IMR-90 (cell line): ENCODE results near the gene PIAS4. TPM values are rescaled to one million over a fixed set of nuclear protein-coding genes. Genes with fewer than 3 reads are reported as not detected.
A peak's percentile ranks its signal among the peaks of the same experiment; 100 is the strongest.

ENCODE experiments used
- ATAC-seq: fragments of 200-7000 bp; cut with Tn5 transposase; 2 replicates; pipeline ENCODE4 v1.9.1; 2020; ENCODE audit warnings: low read depth, mild to moderate bottlenecking, moderate library complexity
- BruUV-seq: library from RNA; stranded (reverse); fragments of 400-500 nt; replicated peaks from 2 replicates; lab custom pipeline; 2021; lab: Mats Ljungman, UMichigan
- CTCF ChIA-PET: fragments of 300-600 bp; formaldehyde crosslinking; extraction: SDS; loops from one replicate; lab custom pipeline; 2021; ENCODE audit warnings: antibody characterized with exemption; lab: Yijun Ruan, JAX
- POLR2A ChIA-PET: fragments of 300-600 bp; sonication (Branson Sonifier 250); formaldehyde crosslinking; loops from one replicate; lab custom pipeline; 2022; ENCODE audit warnings: antibody characterized with exemption; ENCODE audit not compliant: unreplicated experiment; lab: Charles Lee
- DNase-seq: peaks from one replicate; pipeline ENCODE4 v3.0.0; 2013
- H2AFZ ChIP-seq: replicated peaks from 2 replicates; pipeline ENCODE3; 2013; ENCODE audit warnings: low read length, mild to moderate bottlenecking; ENCODE audit not compliant: poor library complexity
- H2AK5ac ChIP-seq: 2 replicates; pipeline ENCODE4 v1.6.1; 2013; ENCODE audit warnings: low read depth, low read length, inconsistent platforms
- H2AK9ac ChIP-seq: replicated peaks from 2 replicates; pipeline ENCODE3; 2013; ENCODE audit warnings: mild to moderate bottlenecking, low read depth, low read length, moderate library complexity; ENCODE audit not compliant: poor library complexity
- H2BK120ac ChIP-seq: 2 replicates; pipeline ENCODE4 v1.6.1; 2013; ENCODE audit warnings: low read depth, low read length, inconsistent platforms
- H2BK15ac ChIP-seq: 3 replicates; pipeline ENCODE4 v1.6.1; 2013; ENCODE audit warnings: low read depth, low read length, inconsistent platforms
- H2BK20ac ChIP-seq: 2 replicates; pipeline ENCODE4 v1.6.1; 2013; ENCODE audit warnings: low read depth, mild to moderate bottlenecking, inconsistent platforms, low read length, moderate library complexity
- H2BK5ac ChIP-seq: 2 replicates; pipeline ENCODE4 v1.6.1; 2013; ENCODE audit warnings: mild to moderate bottlenecking, low read depth, low read length, inconsistent platforms; ENCODE audit not compliant: poor library complexity, severe bottlenecking
- H3K14ac ChIP-seq: replicated peaks from 2 replicates; pipeline ENCODE4 v1.6.1; 2013; ENCODE audit warnings: low read depth, low read length, inconsistent platforms
- H3K18ac ChIP-seq: 2 replicates; pipeline ENCODE4 v1.6.1; 2013; ENCODE audit warnings: low read depth, low read length, control low read depth
- H3K23ac ChIP-seq: 2 replicates; pipeline ENCODE4 v1.6.1; 2013; ENCODE audit warnings: low read depth, low read length, inconsistent platforms
- H3K27ac ChIP-seq: 2 replicates; pipeline ENCODE4 v1.5.1; 2013; ENCODE audit warnings: mild to moderate bottlenecking, control low read depth, low read length; ENCODE audit not compliant: insufficient read depth
- H3K27me3 ChIP-seq: 2 replicates; pipeline ENCODE4 v1.6.1; 2013; ENCODE audit warnings: low read length; ENCODE audit not compliant: control insufficient read depth, insufficient read depth
- H3K36me3 ChIP-seq: 2 replicates; pipeline ENCODE4 v1.6.1; 2013; ENCODE audit warnings: low read length, mixed read lengths; ENCODE audit not compliant: control insufficient read depth, insufficient read depth
- H3K4ac ChIP-seq: 2 replicates; pipeline ENCODE4 v1.6.1; 2013; ENCODE audit warnings: low read depth, low read length, inconsistent platforms
- H3K4me1 ChIP-seq: 2 replicates; pipeline ENCODE4 v1.6.1; 2013; ENCODE audit warnings: low read length, mixed read lengths; ENCODE audit not compliant: control insufficient read depth, insufficient read depth
- H3K4me2 ChIP-seq: 2 replicates; pipeline ENCODE4 v1.6.1; 2013; ENCODE audit warnings: low read depth, mild to moderate bottlenecking, control low read depth, low read length, moderate library complexity
- H3K4me3 ChIP-seq: 2 replicates; pipeline ENCODE4 v1.5.1; 2013; ENCODE audit warnings: low read depth, mild to moderate bottlenecking, control low read depth, low read length, moderate library complexity; ENCODE audit not compliant: insufficient read depth
- H3K56ac ChIP-seq: 2 replicates; pipeline ENCODE4 v1.6.1; 2013; ENCODE audit warnings: low read length, inconsistent platforms; ENCODE audit not compliant: insufficient read depth; ENCODE audit errors: extremely low read depth
- H3K79me1 ChIP-seq, 2 experiments: 2 replicates each; pipeline ENCODE4 v1.6.1; 2013; ENCODE audit warnings: low read length in 2 of 2, inconsistent platforms in 1 of 2, low read depth in 1 of 2
- H3K9ac ChIP-seq: 2 replicates; pipeline ENCODE4 v1.6.1; 2013; ENCODE audit warnings: low read depth, low read length, control low read depth
- H3K9me1 ChIP-seq: 2 replicates; pipeline ENCODE4 v1.6.1; 2013; ENCODE audit warnings: low read length, inconsistent platforms; ENCODE audit not compliant: insufficient read depth
- H3K9me3 ChIP-seq: 2 replicates; pipeline ENCODE4 v1.6.1; 2013; ENCODE audit warnings: low read length; ENCODE audit not compliant: control insufficient read depth, insufficient read depth
- H4K20me1 ChIP-seq: 2 replicates; pipeline ENCODE4 v1.6.1; 2013; ENCODE audit warnings: low read length, inconsistent platforms; ENCODE audit not compliant: insufficient read depth
- H4K5ac ChIP-seq: 2 replicates; pipeline ENCODE4 v1.6.1; 2013; ENCODE audit warnings: mild to moderate bottlenecking, low read depth, low read length, control low read depth
- H4K8ac ChIP-seq, 2 experiments: 2 replicates each; pipeline ENCODE4 v1.6.1; 2013; ENCODE audit warnings: low read depth in 2 of 2, low read length in 2 of 2, control low read depth in 1 of 2, inconsistent platforms in 1 of 2
- H4K91ac ChIP-seq: 2 replicates; pipeline ENCODE4 v1.6.1; 2013; ENCODE audit warnings: low read depth, low read length, inconsistent platforms; ENCODE audit not compliant: insufficient read depth
- BHLHE40 ChIP-seq: fragments of 150-350 bp; IDR thresholded peaks from 2 replicates; pipeline ENCODE4 v1.6.1; 2016; ENCODE audit warnings: mild to moderate bottlenecking, low read depth, low read length
- CEBPB ChIP-seq: IDR thresholded peaks from 2 replicates; pipeline ENCODE4 v1.6.1; 2012; ENCODE audit warnings: low read depth, low read length, improper control_type of control experiment
- CTCF ChIP-seq: conservative IDR thresholded peaks from 2 replicates; pipeline ENCODE4 v1.5.1; 2012; ENCODE audit warnings: mild to moderate bottlenecking, low read depth, low read length, improper control_type of control experiment
- FOS ChIP-seq: fragments of 150-350 bp; IDR thresholded peaks from 2 replicates; pipeline ENCODE4 v1.6.1; 2016; ENCODE audit warnings: low read depth, low read length
- MAFK ChIP-seq: IDR thresholded peaks from 2 replicates; pipeline ENCODE4 v1.6.1; 2012; ENCODE audit warnings: low read depth, low read length, improper control_type of control experiment
- MAZ ChIP-seq: IDR thresholded peaks from 2 replicates; pipeline ENCODE4 v1.6.1; 2012; ENCODE audit warnings: low read depth, mild to moderate bottlenecking, low read length, improper control_type of control experiment, moderate library complexity, borderline replicate concordance
- MXI1 ChIP-seq: IDR thresholded peaks from 2 replicates; pipeline ENCODE4 v1.6.1; 2012; ENCODE audit warnings: low read depth, mild to moderate bottlenecking, low read length, moderate library complexity, borderline replicate concordance
- RCOR1 ChIP-seq: IDR thresholded peaks from 2 replicates; pipeline ENCODE4 v1.6.1; 2012; ENCODE audit warnings: mild to moderate bottlenecking, low read length, improper control_type of control experiment; ENCODE audit not compliant: insufficient replicate concordance
- SMC3 ChIP-seq: fragments of 150-350 bp; IDR thresholded peaks from 2 replicates; pipeline ENCODE4 v1.6.1; 2016; ENCODE audit warnings: low read depth, mild to moderate bottlenecking, antibody characterized with exemption, low read length, moderate library complexity
- USF2 ChIP-seq: fragments of 150-350 bp; IDR thresholded peaks from 2 replicates; pipeline ENCODE4 v1.6.1; 2017; ENCODE audit warnings: mild to moderate bottlenecking, antibody characterized with exemption, low read length, low read depth
- WGBS, 2 experiments: methylation state at CpG; one replicate each; pipeline versions ENCODE4 v1.1.5 to v1.1.7; 2013; ENCODE audit warnings: missing lambda C conversion rate in 2 of 2; ENCODE audit not compliant: insufficient read length in 1 of 2; ENCODE audit errors: extremely low coverage in 2 of 2; 5-methylcytosine and 5-hydroxymethylcytosine counted together
- dilution Hi-C: fragments of 300-500 bp; cut with HindIII; formaldehyde crosslinking; loops from one replicate; pipeline ENCODE4 v1.14.3; 2018; ENCODE audit warnings: low sequenced_read_pairs; ENCODE audit not compliant: unreplicated experiment
- in situ Hi-C: fragments of 300-500 bp; cut with MboI; formaldehyde crosslinking; loops from 3 replicates; pipeline ENCODE4 v1.14.3; 2019; ENCODE audit warnings: low sequenced_read_pairs, inconsistent platforms, mixed read lengths
- intact Hi-C: fragments of 100-400 bp; cut with micrococcal nuclease; formaldehyde crosslinking; loops from 2 replicates; pipeline ENCODE4 v1.10.0; 2022
- polyA plus RNA-seq, 3 experiments: library from polyadenylated mRNA; depleted of rRNA; stranded (reverse); fragments of >200 nt; gene quantifications; 2 replicates each; pipeline ENCODE4 v1.2.3, GENCODE V29; 2012; ENCODE audit warnings: low replicate concordance in 1 of 3
- total RNA-seq: library from RNA; depleted of rRNA; stranded (reverse); fragments of >200 nt; gene quantifications from 2 replicates; pipeline ENCODE4 v1.2.3, GENCODE V29; 2012

Gene PIAS4
- total and polyA plus RNA-seq, 2 of the 4 experiments (the other 2 are of a cell fraction), result 12.1 to 13.6 TPM

DNA sequence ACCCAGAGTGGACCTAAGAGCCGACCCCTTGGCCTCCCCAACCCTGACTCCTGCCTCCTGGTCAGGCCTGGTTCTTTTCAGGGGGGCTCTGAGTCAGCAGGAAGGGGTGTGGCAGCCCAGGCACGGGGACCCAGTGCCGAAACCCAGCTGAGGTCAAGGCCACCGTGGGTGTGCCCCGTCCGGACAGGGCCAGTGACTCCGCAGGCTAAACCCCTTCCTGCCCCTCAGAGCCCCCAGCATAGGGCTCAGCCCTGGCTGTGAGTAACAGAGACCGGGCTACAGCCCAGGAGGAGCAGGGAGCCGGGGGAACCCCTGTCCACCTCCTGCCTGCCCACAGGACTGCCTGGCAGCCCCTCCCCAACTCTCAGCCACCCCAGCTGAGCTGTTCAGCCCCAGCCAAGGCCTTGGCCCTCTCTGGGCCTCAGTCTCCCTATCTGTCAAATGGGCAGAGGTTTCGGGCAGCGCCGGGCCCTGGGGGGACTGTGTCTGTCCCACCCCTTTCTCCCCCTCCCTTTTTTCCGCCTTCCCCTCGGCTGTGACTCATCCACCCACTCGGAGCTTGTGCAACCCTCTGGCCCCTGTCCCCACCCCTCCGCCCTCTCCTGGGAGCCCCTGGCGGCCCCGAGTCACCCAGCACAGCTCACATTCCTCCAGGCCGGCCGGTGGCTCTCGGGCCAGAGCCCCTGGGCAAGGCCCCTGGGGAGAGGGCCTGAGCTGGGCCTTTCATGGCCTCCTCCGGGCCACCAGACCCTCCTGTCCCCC is 50.6 kb downstream of the PIAS4 start:
- Histone ChIP-seq H3K23ac (no peak overlapping the region; the same call in 1 of the 2 replicates), H3K9me1 (peaks cover 6% of the 10 kb centered on the region), H2BK120ac (peak overlapping the region; percentile 22; the same call in 1 of the 2 replicates), H3K4ac (peak overlapping the region; percentile 83), H4K8ac (peak overlapping the region; percentile 45 to 79; a peak in 1 of 4 replicates), H3K56ac (peak overlapping the region; percentile 28; the same call in 1 of the 2 replicates), H2AFZ (peak overlapping the region; percentile 49), H2AK5ac (peak overlapping the region; percentile 77), H3K14ac (peak overlapping the region; percentile 63), H2BK20ac (no peak overlapping the region), H4K91ac (peak overlapping the region; percentile 66), H3K4me3 (no peak overlapping the region), H2AK9ac (peak overlapping the region; percentile 97), H3K27ac (peak overlapping the region; percentile 92), H3K9me3 (no peaks in the 10 kb centered on the region), H2BK15ac (no peak overlapping the region), H4K5ac (peak overlapping the region; percentile 50), H3K27me3 (no peaks in the 10 kb centered on the region), H3K18ac (peak overlapping the region; percentile 4; the same call in 1 of the 2 replicates), H4K20me1 (peaks cover 95% of the 10 kb centered on the region), H3K9ac (peak overlapping the region; percentile 58), H3K4me1 (peaks cover 41% of the 10 kb centered on the region), H2BK5ac (peak overlapping the region; percentile 90), H3K36me3 (peaks cover 36% of the 10 kb centered on the region), H3K4me2 (peak overlapping the region; percentile 23; the same call in 1 of the 2 replicates), H3K79me1 (peaks cover 3 to 55% of the 10 kb centered on the region in 2 experiments; a peak in 3 of 4 replicates)
- TF ChIP-seq BHLHE40 (peak; percentile 28; the same call in 1 of the 2 replicates), CEBPB (peak; percentile 97), USF2 (no peak), FOS (peak; percentile 86; the same call in 1 of the 2 replicates), MXI1 (no peak), MAZ (peak; percentile 80; the same call in 1 of the 2 replicates), MAFK (no peak), SMC3 (peak; percentile 2; the same call in 1 of the 2 replicates), RCOR1 (peak; percentile 94), CTCF (peak; percentile 34)
- CTCF ChIA-PET, result no interaction called here
- POLR2A ChIA-PET, result interaction anchor here (0.6 kb wide), 2 partner anchors 11 to 163 kb away, joined by 3 to 5 read pairs; no protein-coding TSS in a partner anchor
- in situ Hi-C loops (no loop called here), intact Hi-C loops (no loop called here), dilution Hi-C loops (no loop called here)
- peak; percentile 85 for DNase-seq
- ATAC-seq, result peak; percentile 81
- no TSS peak for BruUV-seq
- 29% methylated on average over 8 of the region's 22 CpGs; no CpG with 5 or more reads in 1 of the 2 experiments for WGBS, 2 experiments
